RPMI7951 (cell line): ENCODE data around the gene DOK3. TPM values are rescaled to one million over a fixed set of nuclear protein-coding genes. Genes with fewer than 3 reads are reported as not detected.
"Not testable (repeated sequence)": the region's sequence is repeated elsewhere in the genome, so short reads cannot be mapped to it uniquely, and the experiment has no call there.

Experiments used
- DNase-seq: peaks from one replicate; pipeline ENCODE4 v3.0.0-alpha.2; 2012; ENCODE audit warnings: low read depth
- total RNA-seq: library from RNA; depleted of rRNA; stranded (reverse); fragments of >200 nt; shearing (Covaris generic); gene quantifications from 2 replicates; pipeline ENCODE4 v1.2.3, GENCODE V29; 2014

The DOK3 gene
- total RNA-seq, 1 experiment from 2014 or later: not detected

DNA sequence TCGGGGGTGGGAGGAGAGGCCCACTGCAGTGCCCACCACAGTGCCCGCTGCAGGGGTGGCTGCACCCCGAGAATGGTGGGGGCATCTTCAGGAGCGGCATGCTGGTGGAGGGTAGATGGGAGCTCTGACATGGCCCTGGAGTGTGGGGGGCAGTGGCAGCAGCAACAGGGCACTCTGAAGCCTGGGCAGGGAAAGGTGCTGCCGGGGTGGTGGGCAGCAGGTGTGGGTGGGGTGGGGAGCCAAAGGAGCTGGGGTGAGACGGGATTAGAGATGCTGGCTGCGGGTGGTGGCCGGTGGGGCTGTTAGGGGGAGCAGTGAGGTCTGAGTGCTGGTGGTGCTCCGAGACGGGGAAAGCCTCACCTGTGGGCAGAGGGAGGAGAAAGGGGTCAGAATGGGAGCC is 26.8 kb upstream of the DOK3 start:
- no peak for DNase-seq

DNA sequence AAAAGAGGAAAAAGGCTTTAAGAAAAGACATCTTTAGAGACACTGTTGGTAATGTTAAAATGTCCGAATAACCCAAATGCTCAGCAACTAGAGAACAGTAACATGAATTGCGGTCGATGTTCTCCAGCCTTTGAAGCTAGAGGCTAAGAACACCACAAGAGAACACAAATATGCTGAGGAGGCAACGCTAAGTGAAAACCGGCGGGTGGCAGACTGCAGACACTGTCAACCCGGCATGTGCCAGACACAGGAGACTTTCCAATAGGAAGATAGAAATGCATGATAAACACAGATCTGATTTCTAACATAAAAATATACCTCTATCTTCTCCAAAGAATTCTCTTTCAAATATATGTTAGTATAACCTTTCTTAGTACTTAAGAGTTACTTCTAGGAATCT is 25.5 kb upstream of the DOK3 start:
- DNase-seq: no peak

DNA sequence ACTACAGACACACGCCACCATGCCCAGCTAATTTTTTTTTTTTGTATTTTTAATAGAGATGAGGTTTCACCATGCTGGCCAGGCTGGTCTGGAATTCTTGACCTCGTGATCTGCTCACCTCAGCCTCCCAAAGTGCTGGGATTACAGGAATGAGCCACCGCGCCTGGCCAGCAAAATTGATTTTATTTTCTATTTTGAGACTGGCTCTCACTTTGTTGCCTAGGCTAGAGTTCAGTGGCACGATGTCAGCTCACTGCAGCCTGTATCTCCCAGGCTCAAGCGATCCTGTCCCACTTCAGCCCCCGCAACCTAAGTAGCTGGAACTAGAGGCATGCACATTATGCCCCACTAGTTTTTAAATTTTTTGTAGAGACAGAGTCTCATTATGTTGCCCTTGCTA is 24.8 kb upstream of the DOK3 start:
- not testable (repeated sequence) for DNase-seq

DNA sequence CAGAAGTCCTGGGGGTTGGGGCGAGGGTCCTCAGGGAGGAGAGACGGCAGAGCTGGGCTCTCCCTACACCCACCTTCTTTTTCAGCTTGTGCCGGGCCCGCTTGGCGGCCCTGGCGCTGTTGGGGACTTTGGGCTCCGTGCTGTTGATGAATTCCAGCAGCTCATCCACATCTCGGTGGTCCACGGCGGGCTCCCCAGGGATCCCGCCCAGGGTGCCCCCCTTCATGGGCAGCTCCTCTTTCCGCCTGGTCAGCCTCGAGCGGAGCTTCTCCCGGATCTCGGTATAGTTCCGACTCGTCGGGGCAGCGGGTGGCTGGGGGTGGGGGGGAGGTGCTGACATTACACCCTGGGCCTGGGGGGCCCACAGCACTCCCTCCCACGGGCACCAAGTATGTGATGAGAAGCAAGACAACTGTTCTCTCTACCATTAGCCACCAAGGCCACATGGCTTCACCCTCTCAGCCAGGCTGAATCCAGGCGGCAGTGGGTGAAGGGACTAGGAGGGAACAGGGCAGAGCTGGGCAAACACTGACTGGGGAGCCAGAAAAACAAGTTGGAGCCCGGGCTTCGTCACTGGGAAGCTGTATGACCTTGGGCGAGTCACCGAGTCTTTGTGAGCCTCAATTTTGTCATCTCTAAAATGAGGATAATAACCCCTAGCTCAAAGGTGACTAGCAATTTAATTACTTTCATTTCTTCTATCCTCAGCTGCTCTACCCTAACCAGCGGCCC is 21.7 kb upstream of the DOK3 start:
- no peak for DNase-seq

DNA sequence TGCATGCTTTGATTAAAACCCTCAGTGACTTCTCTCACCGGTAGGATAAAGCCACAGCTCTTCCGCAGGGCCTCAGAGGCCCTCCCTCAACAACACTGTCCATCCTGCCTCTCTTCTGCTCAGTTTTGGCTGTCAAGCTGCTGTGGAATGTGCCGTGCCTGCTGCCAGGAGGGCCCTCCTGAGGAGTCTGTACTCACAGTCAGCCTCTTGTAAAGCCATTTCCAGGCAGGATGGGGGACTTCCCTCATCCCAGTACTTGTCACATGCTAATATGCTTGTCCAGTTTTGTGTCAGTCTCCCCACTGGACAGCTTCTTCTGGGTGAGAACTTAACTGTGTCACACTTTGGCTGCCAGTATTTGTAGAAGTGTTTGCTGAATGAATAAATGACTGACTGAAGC is 21.0 kb upstream of the DOK3 start:
- DNase-seq: no peak

DNA sequence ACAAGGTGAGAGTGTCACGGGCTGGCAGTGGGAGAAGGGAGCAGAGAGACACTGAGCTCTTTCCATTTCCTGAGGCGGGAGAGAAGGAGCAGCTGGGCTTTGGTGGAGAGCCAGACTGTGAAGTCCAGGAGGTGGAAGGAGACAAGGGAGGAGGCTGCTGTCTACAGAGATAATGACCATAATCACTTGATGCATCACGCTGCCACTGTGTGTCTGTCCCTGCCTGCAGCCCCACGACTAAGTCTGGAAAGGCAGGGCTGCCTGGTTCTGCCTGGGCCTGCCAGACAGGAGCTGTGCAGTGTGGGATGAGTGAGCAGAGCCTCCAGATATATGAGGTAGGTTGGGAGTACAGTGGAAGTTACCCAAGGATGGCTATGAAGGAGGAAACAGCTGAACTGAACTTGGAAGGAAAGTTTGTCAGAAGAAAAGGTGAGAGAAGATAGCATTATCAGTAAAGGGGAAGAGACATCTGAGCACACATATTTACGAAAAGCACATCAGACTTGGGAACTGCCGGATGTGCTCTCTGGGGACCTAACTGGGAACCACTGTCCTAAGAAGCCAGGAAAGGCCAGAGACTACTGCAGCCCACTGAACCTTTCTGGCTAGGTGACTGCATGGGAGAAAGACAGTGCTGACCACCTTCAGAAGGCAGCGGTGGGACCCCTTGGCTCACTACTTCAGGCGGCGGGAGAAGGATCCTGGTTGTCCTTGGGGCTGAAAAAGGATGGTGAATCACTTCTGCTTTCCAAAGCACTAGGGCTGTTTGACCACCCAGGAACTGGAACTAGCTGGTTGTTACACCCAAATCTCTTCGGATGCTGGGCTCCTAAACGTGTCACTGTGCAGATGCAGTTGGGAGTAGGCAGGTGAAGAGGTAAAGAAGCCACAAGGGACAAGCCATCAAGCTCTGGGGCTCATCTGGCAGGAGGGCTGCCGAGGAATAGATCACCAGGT is 19.9 kb upstream of the DOK3 start:
- DNase-seq: no peak

DNA sequence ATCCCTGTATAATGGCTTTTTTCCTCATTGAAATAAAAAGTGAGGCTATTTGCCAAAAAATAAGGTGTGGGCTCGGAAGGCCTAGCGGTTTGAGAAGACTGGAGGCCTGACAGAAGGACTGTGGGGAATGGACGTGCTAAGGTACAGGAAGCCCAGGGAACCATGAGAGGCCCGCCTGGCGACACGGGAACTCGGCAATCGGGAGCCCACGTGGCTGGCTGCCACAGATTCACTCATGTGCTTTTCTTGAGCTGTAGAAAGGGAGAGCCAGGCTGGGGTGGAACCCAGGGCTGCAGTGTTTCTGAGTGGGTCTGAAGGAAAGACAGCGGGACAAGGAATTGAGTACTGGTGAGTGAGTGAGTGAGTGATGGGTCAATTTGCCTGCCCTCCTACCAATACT is 19.0 kb upstream of the DOK3 start:
- DNase-seq: no peak

DNA sequence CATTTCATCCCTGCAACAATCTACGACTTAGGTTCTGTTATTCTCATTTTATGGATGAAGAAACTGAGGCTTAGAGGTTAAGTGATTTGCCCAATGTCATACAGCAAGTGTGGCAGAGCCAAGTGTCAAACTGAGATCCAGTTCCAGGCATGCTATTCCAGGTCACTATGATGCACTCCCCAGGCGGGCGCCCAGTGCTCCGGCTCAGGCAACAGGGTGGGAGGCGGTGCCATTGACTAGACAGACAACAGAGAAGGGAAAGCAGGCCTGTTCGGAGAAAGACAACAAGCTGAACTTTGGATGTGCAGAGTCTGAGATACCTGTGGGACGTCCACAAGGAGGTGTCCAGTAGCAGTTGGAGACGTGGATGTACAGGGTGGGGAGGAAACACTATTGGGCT is 18.0 kb upstream of the DOK3 start:
- DNase-seq: no peak

DNA sequence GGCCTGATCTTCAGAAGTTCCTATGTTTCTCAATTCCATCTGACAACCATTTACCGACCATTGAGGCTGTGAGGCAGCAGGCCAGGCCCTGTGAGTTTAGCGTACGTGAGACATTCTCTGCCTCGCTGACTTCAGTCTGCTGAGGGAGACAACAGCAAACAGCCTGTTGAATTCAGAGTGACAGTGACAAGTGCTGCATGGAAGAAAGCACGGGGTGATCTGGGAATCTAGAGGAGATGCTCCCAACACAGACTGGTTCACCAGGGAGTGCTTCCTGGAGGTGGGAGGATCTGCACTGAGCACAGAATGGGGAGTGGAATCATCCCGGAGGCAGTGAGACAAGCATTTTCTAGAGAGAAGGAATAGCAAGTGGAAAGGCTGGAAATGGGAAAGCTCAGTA is 17.2 kb upstream of the DOK3 start:
- DNase-seq: no peak

DNA sequence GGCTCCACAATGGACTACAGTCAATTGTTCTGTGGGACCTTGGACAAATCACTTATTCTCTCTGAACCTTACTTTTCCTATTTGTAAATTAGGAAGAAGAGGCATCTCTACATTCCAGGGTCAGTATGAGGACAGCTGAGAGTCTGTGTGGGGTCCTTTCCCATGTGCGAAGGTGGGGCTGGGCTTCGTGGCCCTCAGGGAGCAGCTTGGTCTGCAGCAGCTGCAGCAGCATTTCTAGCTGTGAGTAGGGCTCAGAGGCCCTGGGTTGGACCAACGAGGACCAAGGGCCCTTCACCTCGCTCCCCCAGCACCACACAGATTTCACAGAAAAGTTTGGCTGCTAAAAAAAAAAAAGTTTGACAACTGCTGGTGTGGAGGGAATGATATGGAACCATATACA is 16.6 kb upstream of the DOK3 start:
- DNase-seq: no peak

DNA sequence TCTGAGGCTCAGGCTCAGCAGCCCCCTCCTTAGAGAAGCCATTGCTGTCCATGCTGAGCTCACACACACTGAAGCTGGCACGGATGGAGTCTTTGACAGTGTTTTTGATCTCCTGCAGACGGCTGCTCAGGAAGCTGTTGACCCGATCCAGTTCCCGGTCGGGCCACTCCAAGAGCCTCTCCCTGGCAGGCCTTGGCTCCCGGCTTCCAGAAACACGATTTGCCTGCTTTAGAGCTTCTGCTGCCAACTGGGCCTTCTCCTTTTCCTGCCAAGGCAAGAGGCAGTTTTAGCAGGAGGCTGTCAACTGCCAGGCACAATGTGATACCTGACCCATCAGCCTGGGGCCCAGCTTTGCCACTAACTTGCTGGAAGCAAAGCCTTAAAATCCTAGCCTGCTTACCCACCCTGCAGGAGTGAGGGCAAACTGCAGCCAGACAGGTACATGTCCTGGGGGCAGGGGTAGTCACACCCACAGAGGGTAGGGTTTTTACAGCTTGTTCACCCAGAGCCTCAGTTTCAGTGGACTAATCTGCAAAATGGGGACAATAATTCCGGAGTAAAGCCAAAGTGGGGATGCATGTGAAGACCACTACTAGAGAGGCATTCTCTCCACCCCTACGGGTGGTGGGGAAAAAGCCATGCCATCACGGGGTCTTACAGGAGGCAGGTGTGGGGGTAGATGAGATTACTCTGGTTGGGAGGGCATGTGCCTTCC is 15.5 kb upstream of the DOK3 start:
- no peak for DNase-seq

DNA sequence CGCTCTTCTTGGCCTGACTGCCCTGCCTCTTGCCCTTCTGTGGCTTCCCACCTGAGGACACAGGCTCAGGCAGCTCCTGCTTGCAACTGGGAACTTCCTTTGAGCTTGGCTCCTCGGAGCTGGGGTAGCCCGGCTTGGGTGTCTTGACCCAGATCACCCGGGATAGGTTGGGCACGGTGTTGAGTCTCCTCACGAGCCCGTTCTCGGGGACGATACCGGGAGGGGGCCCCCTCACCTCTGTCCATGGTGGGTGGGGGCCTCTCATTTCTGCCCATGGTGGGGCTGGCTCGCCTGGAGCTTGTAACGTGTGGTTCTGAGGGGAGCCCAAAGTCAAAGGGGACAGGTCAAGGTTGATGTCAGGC is 14.9 kb upstream of the DOK3 start:
- DNase-seq: no peak

DNA sequence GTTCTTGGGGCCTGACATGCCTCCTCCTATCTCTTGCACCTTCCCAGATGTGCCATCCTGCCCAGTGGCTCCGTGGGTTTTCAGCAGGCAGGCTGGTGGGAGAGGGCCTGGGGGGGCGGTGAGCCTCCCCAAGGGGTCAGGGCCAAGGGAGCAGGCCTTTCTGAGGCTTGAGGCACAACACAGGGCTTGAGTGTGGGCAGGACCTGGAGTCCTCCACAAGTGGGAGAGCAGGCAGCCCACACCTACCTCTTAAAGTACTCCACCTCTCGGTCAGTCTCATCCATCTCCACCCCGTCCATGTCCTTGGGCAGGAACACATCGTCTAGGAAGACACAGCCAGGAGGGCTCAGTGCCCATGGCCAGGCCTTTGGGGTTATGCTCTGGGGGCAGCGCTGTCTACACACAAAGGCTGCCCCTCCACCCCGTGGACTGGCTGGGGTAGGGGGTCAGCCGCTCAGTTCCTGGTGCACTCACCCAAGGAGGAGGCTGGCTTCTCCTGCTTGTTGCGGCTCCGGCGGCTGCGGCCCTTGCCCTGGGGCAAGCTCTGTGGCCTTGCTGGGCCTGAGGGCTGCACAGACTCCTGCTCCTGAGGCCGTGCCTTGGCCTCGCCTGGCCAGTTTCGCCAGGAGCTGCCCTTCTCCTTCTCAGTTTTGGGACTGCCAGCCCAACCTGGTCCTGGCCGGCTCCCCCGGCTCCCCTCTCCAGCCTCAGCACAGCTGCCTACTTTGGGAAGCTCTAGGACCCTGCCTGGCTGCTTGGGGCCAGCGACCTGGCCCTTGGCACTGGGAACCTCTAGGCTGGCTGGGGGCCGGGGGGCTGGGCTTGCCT is 14.3 kb upstream of the DOK3 start:
- DNase-seq: no peak

DNA sequence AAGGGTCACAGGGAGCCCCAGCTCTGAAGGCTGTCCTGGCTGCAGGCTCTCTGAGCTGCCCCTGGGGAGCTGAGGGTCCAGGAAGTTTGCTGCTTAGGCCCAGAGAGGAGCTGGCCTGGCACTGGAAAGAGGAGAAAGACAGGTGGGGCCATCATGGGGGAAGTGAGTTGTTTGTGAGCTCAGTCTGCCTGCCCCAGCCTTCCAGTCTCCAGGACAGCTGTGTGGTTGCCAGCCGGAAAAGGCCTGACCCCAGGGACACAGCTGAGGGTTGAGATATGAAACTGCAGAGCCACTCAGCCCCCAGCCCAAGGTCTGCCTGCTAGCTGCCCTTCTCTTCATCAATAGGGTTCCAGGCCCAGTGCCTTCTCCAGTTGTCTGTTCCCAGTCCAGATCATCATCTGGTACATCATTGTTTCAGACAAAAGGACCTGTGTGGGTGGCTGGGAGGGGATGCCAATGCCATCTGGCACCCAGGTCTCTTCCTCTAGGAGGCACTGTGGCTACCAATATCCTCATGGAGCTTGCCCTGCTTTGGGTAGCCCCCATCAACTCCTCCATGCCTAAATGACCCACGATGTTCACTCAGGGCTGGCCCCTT is 11.4 kb upstream of the DOK3 start:
- no peak for DNase-seq

DNA sequence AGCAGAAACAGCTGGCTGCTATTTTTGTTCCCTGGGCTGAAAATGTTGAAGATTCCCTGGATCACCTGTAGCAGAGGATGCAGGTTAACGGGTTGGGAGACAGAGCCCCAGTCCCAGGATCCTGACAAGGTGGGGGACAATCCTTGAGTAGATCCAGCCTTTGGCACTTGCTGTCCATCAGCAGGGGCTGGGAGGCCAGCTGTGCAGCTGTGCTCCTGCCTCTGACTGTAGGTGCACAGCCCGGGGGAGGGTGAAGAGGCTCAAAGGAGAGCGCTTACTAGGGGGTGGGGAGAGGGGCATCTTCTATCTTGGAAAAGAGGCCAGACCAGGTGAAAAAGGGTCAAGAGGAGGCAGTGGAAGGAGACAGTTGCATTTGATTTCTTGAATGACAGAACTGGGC is 10.6 kb upstream of the DOK3 start:
- DNase-seq: no peak

DNA sequence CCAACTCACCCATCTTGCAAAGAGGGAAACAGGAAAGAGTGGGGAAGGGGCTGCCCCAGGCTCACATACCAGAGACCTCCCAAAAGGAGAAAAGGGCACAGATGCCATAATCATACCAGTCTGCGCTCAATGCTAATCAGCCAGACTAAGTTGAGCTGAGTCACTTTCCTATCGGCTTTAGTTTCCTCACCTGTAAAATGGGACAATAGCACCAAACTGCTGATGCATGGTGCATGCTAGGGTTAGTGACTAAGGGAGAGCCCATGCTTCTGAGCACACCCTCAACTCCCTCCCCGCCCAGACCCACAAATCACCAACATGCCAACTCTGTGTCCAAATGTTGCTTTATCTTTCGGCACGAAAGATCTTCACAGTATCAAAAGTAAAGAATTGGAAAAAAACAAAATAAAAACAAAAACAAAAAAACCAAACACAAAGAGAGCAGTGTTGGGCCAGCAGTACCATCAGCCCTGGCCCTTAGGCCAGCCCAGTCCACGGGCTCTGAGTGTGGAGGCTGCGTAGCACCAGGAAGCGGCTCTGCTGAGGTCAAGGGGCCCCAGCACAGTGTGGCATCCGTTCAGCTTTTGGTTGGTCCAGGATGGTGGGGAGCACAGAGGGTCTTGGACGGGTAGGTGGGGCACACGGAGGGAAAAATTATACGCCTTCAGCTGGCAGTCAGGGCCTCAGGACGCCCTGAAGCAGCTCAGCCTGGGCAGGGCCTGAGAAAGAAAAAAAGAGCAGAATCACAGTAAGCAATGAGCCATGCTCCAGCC is 10.0 kb upstream of the DOK3 start:
- no peak for DNase-seq

DNA sequence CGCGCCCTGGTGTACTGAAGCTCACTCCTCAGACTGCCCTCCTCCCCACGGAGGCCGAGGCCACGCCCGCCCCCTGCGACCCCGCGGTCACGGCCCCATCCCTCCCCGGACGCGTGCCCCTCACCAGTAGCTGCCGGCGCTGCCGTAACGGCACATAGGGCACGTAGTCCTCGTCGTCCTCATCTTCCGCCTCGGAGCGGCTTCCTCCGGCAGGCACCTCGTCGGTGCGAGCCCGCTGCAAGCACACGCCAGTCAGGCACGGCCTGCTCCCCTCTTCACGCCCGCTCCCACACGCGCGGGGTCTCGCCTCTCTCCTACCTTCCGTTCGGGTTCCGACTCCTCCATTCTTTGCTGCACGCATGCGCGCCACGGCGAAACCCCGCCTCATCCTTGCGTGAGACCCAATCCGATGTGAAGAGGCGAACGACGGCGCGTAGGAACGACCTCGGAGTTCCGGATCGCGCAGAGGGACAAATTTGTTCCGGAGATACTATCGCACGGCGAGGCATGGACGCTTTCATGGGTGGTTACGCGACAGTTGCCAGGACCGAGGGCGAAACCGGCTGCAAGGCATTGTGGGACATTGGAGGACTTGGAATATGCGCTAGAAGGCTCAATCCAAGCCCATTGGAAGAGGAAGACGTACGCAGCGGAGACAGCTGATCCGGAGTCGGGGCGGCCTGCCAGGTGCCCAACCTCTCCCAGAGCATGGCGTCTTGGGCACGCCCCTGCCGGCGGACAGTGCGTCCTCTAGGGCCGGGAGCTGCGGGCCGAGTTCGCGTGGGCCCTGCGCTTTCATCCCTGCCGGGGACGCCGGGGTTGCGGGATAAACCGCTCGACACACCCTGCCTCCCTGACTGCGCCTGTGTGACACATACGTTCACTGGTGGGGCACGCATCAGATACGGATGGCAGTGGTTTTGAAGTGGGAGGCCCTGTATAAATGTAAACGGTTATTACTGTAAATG is 7.3 kb upstream of the DOK3 start, which contains the start of gene DDX41:
DDX41 (minus strand) TSS at position 361 of the 968 bp plus-strand sequence; CDS start at position 345, 16 bp downstream.
- peak; percentile 98 for DNase-seq

DNA sequence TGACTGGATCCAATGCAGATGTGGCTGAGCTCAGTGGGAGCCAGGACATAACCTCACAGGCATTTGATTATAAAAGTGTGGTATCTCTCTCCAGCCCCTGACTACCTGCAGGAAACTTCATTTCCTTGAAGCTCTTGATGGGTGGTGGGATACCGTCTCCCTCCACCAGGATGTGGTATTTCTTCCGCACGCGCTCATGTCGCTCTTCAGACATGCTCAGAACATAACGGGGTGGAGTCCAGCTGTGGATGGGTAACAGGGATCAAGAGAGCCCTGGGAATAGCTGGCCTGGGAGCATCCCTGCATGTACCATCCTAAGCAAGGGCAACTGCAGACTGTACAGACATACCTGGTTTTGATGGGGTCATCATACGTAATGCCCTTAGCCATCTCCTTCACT is 6.0 kb upstream of the DOK3 start:
- no peak for DNase-seq

DNA sequence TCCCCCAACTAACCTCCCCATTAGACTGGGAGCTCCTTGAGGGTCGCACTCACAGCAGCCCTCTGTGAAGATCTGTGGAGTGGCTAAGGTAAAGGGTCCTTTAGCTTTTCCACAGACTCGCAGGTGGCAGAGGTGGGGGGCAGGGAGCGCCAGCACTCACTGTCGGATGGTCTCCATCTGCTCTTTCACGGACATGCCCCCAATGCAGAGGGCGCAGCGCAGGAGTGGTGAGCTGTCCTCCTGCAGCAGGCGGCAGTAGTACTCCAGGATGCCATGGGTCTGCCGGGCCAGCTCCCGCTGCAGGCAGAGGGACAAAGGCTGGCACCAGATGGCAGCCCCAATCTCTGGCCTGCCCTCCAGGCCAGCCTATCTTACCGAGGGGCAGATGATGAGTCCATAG is 4.9 kb upstream of the DOK3 start:
- no peak for DNase-seq
